Measurements from ENCODE around the gene USP9X.
"Not testable (repeated sequence)": the region's sequence is repeated elsewhere in the genome, so short reads cannot be mapped to it uniquely, and the experiment has no call there.

GRCh38 chrX:41106257-41106656 lies 21.0 kb downstream of the USP9X start:
- TF ChIP-seq CTCF, POLR2A (IDR thresholded peaks at IDR 0.05): not testable (repeated sequence)
